ENCODE data around the gene OR4L1. TPM values are rescaled to one million over a fixed set of nuclear protein-coding genes. Genes with fewer than 3 reads are reported as not detected.

The OR4L1 gene
- total RNA-seq: not detected
- polyA plus RNA-seq: not detected
- long read RNA-seq, donor 1: 0 reads
- long read RNA-seq, donor 2: 0 reads
- long read RNA-seq, donor 3: 0 reads

GRCh38 chr14:20059745-20060144 is at the start of gene OR4L1:
Gene OR4L1 (plus strand): TSS chr14:20060045. CDS start chr14:20060045, 0 bp downstream.
- TF ChIP-seq CTCF (IDR thresholded peaks at IDR 0.05): no peak
- no peak for TF ChIP-seq EP300 (IDR thresholded peaks at IDR 0.05)
- TF ChIP-seq POLR2A (IDR thresholded peaks at IDR 0.05): no peak
- Histone ChIP-seq H3K4me3 (no peak within 1 kb of the TSS), H3K4me1 (ENCODE audit: insufficient read depth) (no peaks in the 10 kb centered on the region), H3K36me3 (no peaks in the 10 kb centered on the region), H3K27me3 (no peaks in the 10 kb centered on the region), H3K27ac (no peak within 1 kb of the TSS), H3K9me3 (no peaks in the 10 kb centered on the region)
- DNase-seq: no peak
- 62 to 70% (median 64%) methylated on average over 2 of the region's 2 CpGs for WGBS, 3 donors
- intact Hi-C loops (cut with DNase I): no loop called here

GRCh38 chr14:20019257-20019865 is 40.5 kb upstream of the OR4L1 start, which contains the start of gene OR4K14:
Gene OR4K14 (minus strand): TSS chr14:20019307. CDS start chr14:20015193, 4,114 bp downstream.
- WGBS, 3 donors: 52 to 58% (median 56%) methylated on average over 2 of the region's 2 CpGs
- no peak for TF ChIP-seq CTCF (IDR thresholded peaks at IDR 0.05)
- TF ChIP-seq POLR2A (IDR thresholded peaks at IDR 0.05): no peak
- TF ChIP-seq EP300 (IDR thresholded peaks at IDR 0.05): no peak

GRCh38 chr14:20031058-20031457 is 28.8 kb upstream of the OR4L1 start:
- no peak overlapping the region for H3K4me3 ChIP-seq
- TF ChIP-seq CTCF (IDR thresholded peaks at IDR 0.05) (no peak), EP300 (IDR thresholded peaks at IDR 0.05) (no peak), POLR2A (IDR thresholded peaks at IDR 0.05) (no peak)
- no peaks in the 10 kb centered on the region for H3K9me3 ChIP-seq
- no peaks in the 10 kb centered on the region for H3K4me1 ChIP-seq (ENCODE audit: insufficient read depth)
- no peaks in the 10 kb centered on the region for H3K36me3 ChIP-seq
- intact Hi-C loops (cut with DNase I): no loop called here
- H3K27ac ChIP-seq: no peak overlapping the region
- 70 to 76% (median 72%) methylated on average over 6 of the region's 6 CpGs for WGBS, 3 donors
- DNase-seq: no peak
- no peaks in the 10 kb centered on the region for H3K27me3 ChIP-seq

More at GRCh38 chr14:20019257-20019865, 40.5 kb upstream of the OR4L1 start, which contains the start of gene OR4K14:
- DNase-seq: no peak
- H3K4me1 ChIP-seq (ENCODE audit: insufficient read depth): no peaks in the 10 kb centered on the region
- H3K4me3 ChIP-seq: no peak within 1 kb of the TSS
- no peaks in the 10 kb centered on the region for H3K27me3 ChIP-seq
- H3K27ac ChIP-seq: no peak within 1 kb of the TSS
- intact Hi-C loops (cut with DNase I): no loop called here
- H3K9me3 ChIP-seq: no peaks in the 10 kb centered on the region
- H3K36me3 ChIP-seq: no peaks in the 10 kb centered on the region

DNA sequence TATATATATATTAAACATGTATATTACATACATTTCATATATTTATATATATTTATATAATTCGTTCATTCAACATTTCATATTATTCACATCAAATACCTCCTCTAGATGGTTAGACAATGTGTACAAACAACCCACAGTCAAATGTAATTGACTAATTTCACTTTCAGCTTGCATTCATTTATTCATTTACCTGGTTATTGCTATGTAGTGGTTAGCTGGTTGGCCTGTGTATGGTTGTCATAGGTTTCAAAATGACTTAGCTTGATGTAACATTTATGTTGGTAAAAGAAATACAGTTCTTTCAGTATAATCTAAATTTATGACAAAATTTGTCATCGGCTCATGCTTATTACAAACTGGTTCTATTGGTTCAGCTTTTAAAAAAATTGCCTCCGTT is 24.4 kb upstream of the OR4L1 start:
- Histone ChIP-seq H3K36me3 (no peaks in the 10 kb centered on the region), H3K27ac (no peak overlapping the region), H3K4me3 (no peak overlapping the region), H3K9me3 (no peaks in the 10 kb centered on the region), H3K4me1 (ENCODE audit: insufficient read depth) (no peaks in the 10 kb centered on the region), H3K27me3 (no peaks in the 10 kb centered on the region)
- 61 to 74% (median 62%) methylated on average over 3 of the region's 3 CpGs for WGBS, 3 donors
- TF ChIP-seq EP300 (IDR thresholded peaks at IDR 0.05) (no peak), CTCF (IDR thresholded peaks at IDR 0.05) (no peak), POLR2A (IDR thresholded peaks at IDR 0.05) (no peak)
- no peak for DNase-seq
- intact Hi-C loops (cut with DNase I): no loop called here

All from ovary (tissue), 10 donors.